ENCODE results near the gene PTPRK. TPM values are rescaled to one million over a fixed set of nuclear protein-coding genes. Genes with fewer than 3 reads are reported as not detected.
A peak's percentile ranks its signal among the peaks of the same experiment; 100 is the strongest.

The PTPRK gene
- total and polyA plus RNA-seq, 4 experiments from 2014 or later = 0.47 to 1.5 (median 0.61) TPM; not detected in 1

GRCh38 chr6:128358244-128358776, 162.1 kb downstream of the PTPRK start:
- Histone ChIP-seq H3K27ac (ENCODE audit: low read depth, low read length) (no peak overlapping the region), H3K4me3 (ENCODE audit: low read length in 2 of 2) (no peak overlapping the region), H3K27me3 (ENCODE audit: insufficient read depth, low read length) (no peaks in the 10 kb centered on the region), H3K4me1 (ENCODE audit: insufficient read depth, low read length) (no peaks in the 10 kb centered on the region), H3K9me3 (ENCODE audit: control insufficient read depth in 1 of 2, low read length in 2 of 2) (no peaks in the 10 kb centered on the region), H3K36me3 (ENCODE audit: insufficient read depth, low read length) (no peaks in the 10 kb centered on the region)
- Mint-ChIP-seq H3K9me3 (no peaks in the 10 kb centered on the region), H3K36me3 (no peaks in the 10 kb centered on the region), H3K27me3 (no peaks in the 10 kb centered on the region), H3K4me1 (no peaks in the 10 kb centered on the region), H3K4me3 (no peak overlapping the region), H3K27ac (no peak overlapping the region)
- peak in 1 of 5 donors; percentile 25 for DNase-seq
- intact Hi-C loops (cut with micrococcal nuclease) = no loop called here
- ChIA-PET POLR2A (ENCODE audit: partially characterized antibody) (no interaction called here), CTCF (ENCODE audit: partially characterized antibody) (interaction anchor here (1.2 kb wide), 1 partner anchor 158 kb away, joined by 4 read pairs; no protein-coding TSS in a partner anchor)

DNA sequence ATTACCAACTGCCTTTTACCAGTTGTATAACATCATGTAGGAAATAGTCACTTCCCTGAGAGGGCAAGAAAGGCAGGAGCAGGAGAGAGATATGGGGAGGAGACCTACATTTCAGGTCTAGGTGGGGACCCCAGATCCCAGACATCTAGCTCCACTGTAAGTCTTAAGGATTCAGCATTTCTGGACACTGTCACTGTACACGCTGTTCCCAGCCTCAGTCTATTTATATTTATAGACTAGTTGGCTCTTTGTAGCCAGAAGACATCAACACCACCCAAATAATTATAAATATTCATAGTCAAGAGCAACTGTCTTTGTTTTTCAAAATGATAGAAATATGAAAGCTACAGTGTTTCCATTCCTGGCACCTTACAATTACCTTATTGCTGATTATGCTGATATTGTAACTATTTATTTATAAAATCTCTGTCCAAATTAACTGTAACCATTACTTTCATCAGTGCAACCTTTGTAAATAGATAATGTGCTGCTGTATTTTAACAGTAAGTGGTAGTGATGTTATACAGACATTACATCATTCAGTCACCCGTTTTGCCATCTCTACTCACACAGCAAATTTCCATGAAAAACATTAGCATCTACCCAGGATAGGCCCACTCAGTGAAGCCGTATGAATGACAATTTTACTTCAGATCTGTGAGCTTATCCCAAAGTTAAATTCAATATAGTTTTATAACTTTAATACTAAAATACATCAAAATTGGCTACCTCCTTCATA, 162.8 kb downstream of the PTPRK start:
- H3K27ac ChIP-seq (ENCODE audit: low read depth, low read length) = no peak overlapping the region
- ChIA-PET CTCF (ENCODE audit: partially characterized antibody) (interaction anchor here (1.2 kb wide), 1 partner anchor 159 kb away, joined by 4 read pairs; no protein-coding TSS in a partner anchor), POLR2A (ENCODE audit: partially characterized antibody) (no interaction called here)
- Mint-ChIP-seq H3K27ac (no peak overlapping the region), H3K4me1 (no peaks in the 10 kb centered on the region), H3K27me3 (no peaks in the 10 kb centered on the region), H3K9me3 (no peaks in the 10 kb centered on the region), H3K4me3 (no peak overlapping the region), H3K36me3 (no peaks in the 10 kb centered on the region)
- H3K9me3 ChIP-seq (ENCODE audit: control insufficient read depth in 1 of 2, low read length in 2 of 2) = no peaks in the 10 kb centered on the region
- H3K4me1 ChIP-seq (ENCODE audit: insufficient read depth, low read length) = no peaks in the 10 kb centered on the region
- no peaks in the 10 kb centered on the region for H3K27me3 ChIP-seq (ENCODE audit: insufficient read depth, low read length)
- H3K4me3 ChIP-seq (ENCODE audit: low read length in 2 of 2) = no peak overlapping the region
- DNase-seq = no peak
- intact Hi-C loops (cut with micrococcal nuclease) = no loop called here
- H3K36me3 ChIP-seq (ENCODE audit: insufficient read depth, low read length) = no peaks in the 10 kb centered on the region

DNA sequence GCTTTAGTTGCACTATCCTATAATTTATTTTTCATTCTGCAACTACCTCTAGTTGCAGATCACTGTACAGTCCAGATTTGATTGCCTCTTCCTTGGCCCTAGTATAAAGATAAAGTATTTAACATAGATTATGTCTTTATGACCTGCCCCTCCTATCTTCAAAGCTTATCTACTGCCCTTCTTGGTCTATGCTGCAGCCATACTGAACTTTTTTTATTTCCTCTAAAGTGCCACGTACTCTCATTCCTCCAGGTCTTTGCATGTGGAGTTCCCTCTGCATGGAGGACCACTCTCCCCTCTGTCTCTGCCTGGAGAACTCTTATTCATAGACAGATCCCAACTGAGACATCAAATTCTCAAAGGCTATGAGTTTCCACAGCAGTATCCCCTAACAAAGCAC, 168.0 kb downstream of the PTPRK start:
- CTCF ChIA-PET (ENCODE audit: partially characterized antibody) = no interaction called here
- POLR2A ChIA-PET (ENCODE audit: partially characterized antibody) = no interaction called here
- Histone ChIP-seq H3K4me3 (ENCODE audit: low read length in 2 of 2) (no peak overlapping the region), H3K9me3 (ENCODE audit: control insufficient read depth in 1 of 2, low read length in 2 of 2) (no peaks in the 10 kb centered on the region), H3K4me1 (ENCODE audit: insufficient read depth, low read length) (no peaks in the 10 kb centered on the region), H3K27me3 (ENCODE audit: insufficient read depth, low read length) (no peaks in the 10 kb centered on the region), H3K27ac (ENCODE audit: low read depth, low read length) (no peak overlapping the region), H3K36me3 (ENCODE audit: insufficient read depth, low read length) (no peaks in the 10 kb centered on the region)
- no peak overlapping the region for H3K27ac Mint-ChIP-seq
- no peaks in the 10 kb centered on the region for H3K27me3 Mint-ChIP-seq
- intact Hi-C loops (cut with micrococcal nuclease) = no loop called here
- H3K9me3 Mint-ChIP-seq = no peaks in the 10 kb centered on the region
- H3K36me3 Mint-ChIP-seq = no peaks in the 10 kb centered on the region
- H3K4me1 Mint-ChIP-seq = no peaks in the 10 kb centered on the region
- no peak for DNase-seq
- no peak overlapping the region for H3K4me3 Mint-ChIP-seq

DNA sequence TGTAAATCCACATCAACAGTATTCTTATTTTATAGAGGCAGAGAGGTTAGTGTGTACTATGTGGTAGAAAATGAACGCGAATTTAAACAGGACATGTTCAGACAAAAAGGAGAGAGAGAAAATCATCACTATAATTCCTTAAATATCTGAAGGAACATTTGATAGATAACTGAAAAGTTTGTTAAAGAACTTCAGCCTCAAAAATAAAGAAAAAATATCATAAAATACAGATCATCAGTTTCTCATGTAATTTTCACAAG, 169.2 kb downstream of the PTPRK start:
- Mint-ChIP-seq H3K36me3 (no peaks in the 10 kb centered on the region), H3K27me3 (no peaks in the 10 kb centered on the region), H3K4me3 (no peak overlapping the region), H3K27ac (no peak overlapping the region), H3K4me1 (no peaks in the 10 kb centered on the region), H3K9me3 (no peaks in the 10 kb centered on the region)
- Histone ChIP-seq H3K4me3 (ENCODE audit: low read length in 2 of 2) (no peak overlapping the region), H3K4me1 (ENCODE audit: insufficient read depth, low read length) (no peaks in the 10 kb centered on the region), H3K36me3 (ENCODE audit: insufficient read depth, low read length) (no peaks in the 10 kb centered on the region), H3K9me3 (ENCODE audit: control insufficient read depth in 1 of 2, low read length in 2 of 2) (no peaks in the 10 kb centered on the region), H3K27me3 (ENCODE audit: insufficient read depth, low read length) (no peaks in the 10 kb centered on the region), H3K27ac (ENCODE audit: low read depth, low read length) (no peak overlapping the region)
- ChIA-PET POLR2A (ENCODE audit: partially characterized antibody) (no interaction called here), CTCF (ENCODE audit: partially characterized antibody) (no interaction called here)
- DNase-seq = no peak
- intact Hi-C loops (cut with micrococcal nuclease) = no loop called here

DNA sequence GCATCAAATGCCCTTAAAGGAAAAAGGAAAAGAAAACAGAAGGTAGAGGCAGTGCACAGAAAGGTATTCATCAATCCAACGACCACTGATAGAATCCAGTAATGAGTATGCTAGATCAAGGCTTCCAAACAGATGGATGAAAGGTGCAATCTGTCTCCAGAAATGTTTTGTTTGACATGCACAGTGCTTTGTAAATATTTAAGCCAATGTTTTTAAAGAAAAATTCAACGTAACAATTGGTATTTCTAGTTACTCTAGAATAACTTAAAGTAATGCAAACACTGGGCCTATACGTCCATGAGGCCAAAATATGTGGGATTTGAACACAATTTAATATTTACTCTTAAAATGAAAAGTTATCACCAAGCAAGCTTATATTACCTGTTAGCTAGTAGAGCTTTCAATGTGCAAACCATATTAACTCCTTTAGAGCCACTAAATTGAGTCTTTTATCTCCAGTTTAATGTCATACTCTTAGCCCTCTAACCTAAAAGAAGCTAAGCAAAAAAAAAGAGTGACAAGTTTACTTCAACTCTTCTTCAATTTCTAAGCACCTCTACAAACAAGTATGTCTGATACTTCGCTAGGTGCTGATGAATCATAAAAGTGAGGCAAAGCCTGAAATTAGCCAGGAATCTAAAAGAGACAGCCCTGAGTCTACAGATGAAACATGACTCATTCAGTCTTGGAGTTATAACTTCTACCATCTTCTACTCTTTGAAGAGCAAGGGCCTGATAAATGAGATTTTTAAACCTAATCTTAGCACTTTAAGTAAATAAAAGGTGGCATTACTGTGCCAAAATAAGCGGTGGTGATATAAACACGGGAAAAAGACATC, 169.8 kb downstream of the PTPRK start:
- H3K4me3 ChIP-seq (ENCODE audit: low read length in 2 of 2) = no peak overlapping the region
- Mint-ChIP-seq H3K36me3 (no peaks in the 10 kb centered on the region), H3K4me3 (no peak overlapping the region), H3K27ac (no peak overlapping the region), H3K9me3 (no peaks in the 10 kb centered on the region), H3K27me3 (no peaks in the 10 kb centered on the region), H3K4me1 (no peaks in the 10 kb centered on the region)
- intact Hi-C loops (cut with micrococcal nuclease) = no loop called here
- no peak for DNase-seq
- H3K36me3 ChIP-seq (ENCODE audit: insufficient read depth, low read length) = no peaks in the 10 kb centered on the region
- H3K27ac ChIP-seq (ENCODE audit: low read depth, low read length) = no peak overlapping the region
- ChIA-PET POLR2A (ENCODE audit: partially characterized antibody) (no interaction called here), CTCF (ENCODE audit: partially characterized antibody) (no interaction called here)
- H3K4me1 ChIP-seq (ENCODE audit: insufficient read depth, low read length) = no peaks in the 10 kb centered on the region
- no peaks in the 10 kb centered on the region for H3K27me3 ChIP-seq (ENCODE audit: insufficient read depth, low read length)
- H3K9me3 ChIP-seq (ENCODE audit: control insufficient read depth in 1 of 2, low read length in 2 of 2) = no peaks in the 10 kb centered on the region

DNA sequence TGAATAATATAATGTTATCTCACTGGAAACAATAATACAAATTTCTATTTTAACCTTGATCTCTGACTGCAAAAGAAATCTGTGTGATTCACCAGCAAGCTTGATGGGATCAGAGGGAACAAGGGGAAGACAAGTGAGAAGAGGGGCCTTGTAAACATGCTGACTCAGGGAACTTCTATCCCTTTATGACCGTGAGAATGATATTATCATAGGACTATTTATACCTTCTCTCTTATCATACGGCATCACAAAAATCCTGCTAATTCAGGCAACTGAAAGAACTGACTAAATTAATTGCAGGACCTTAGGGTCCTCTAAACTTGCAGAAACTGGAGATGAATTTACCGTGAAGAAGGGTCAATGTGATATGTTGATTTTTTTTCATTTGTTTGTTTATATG, 173.3 kb downstream of the PTPRK start:
- no peak for DNase-seq
- POLR2A ChIA-PET (ENCODE audit: partially characterized antibody) = no interaction called here
- Mint-ChIP-seq H3K4me3 (no peak overlapping the region), H3K36me3 (no peaks in the 10 kb centered on the region), H3K4me1 (no peaks in the 10 kb centered on the region), H3K9me3 (no peaks in the 10 kb centered on the region), H3K27ac (no peak overlapping the region), H3K27me3 (peaks cover 0 to 3% of the 10 kb centered on the region in 2 donors)
- no peak overlapping the region for H3K4me3 ChIP-seq (ENCODE audit: low read length in 2 of 2)
- CTCF ChIA-PET (ENCODE audit: partially characterized antibody) = no interaction called here
- H3K36me3 ChIP-seq (ENCODE audit: insufficient read depth, low read length) = no peaks in the 10 kb centered on the region
- H3K4me1 ChIP-seq (ENCODE audit: insufficient read depth, low read length) = no peaks in the 10 kb centered on the region
- H3K9me3 ChIP-seq (ENCODE audit: control insufficient read depth in 1 of 2, low read length in 2 of 2) = no peaks in the 10 kb centered on the region
- H3K27me3 ChIP-seq (ENCODE audit: insufficient read depth, low read length) = no peaks in the 10 kb centered on the region
- intact Hi-C loops (cut with micrococcal nuclease) = no loop called here
- no peak overlapping the region for H3K27ac ChIP-seq (ENCODE audit: low read depth, low read length)

- H3K36me3 Mint-ChIP-seq = no peaks in the 10 kb centered on the region
These were observed 173.8 kb downstream of the PTPRK start for GRCh38 chr6:128346569-128346968.

More at GRCh38 chr6:128346569-128346968, 173.8 kb downstream of the PTPRK start:
- no peak overlapping the region for H3K4me3 ChIP-seq (ENCODE audit: low read length in 2 of 2)
- H3K27ac ChIP-seq (ENCODE audit: low read depth, low read length) = no peak overlapping the region
- H3K27me3 ChIP-seq (ENCODE audit: insufficient read depth, low read length) = no peaks in the 10 kb centered on the region
- H3K27ac Mint-ChIP-seq = no peak overlapping the region
- DNase-seq = no peak
- H3K4me3 Mint-ChIP-seq = no peak overlapping the region
- H3K4me1 Mint-ChIP-seq = no peaks in the 10 kb centered on the region
- intact Hi-C loops (cut with micrococcal nuclease) = no loop called here
- no peaks in the 10 kb centered on the region for H3K9me3 ChIP-seq (ENCODE audit: control insufficient read depth in 1 of 2, low read length in 2 of 2)
- no peaks in the 10 kb centered on the region for H3K9me3 Mint-ChIP-seq
- peaks cover 0 to 3% of the 10 kb centered on the region in 2 donors for H3K27me3 Mint-ChIP-seq
- ChIA-PET POLR2A (ENCODE audit: partially characterized antibody) (no interaction called here), CTCF (ENCODE audit: partially characterized antibody) (no interaction called here)
- no peaks in the 10 kb centered on the region for H3K4me1 ChIP-seq (ENCODE audit: insufficient read depth, low read length)
- no peaks in the 10 kb centered on the region for H3K36me3 ChIP-seq (ENCODE audit: insufficient read depth, low read length)
